Karpas-422 (cell line): ENCODE measurements around the gene SPATA17. TPM values are rescaled to one million over a fixed set of nuclear protein-coding genes. Genes with fewer than 3 reads are reported as not detected.
"Not testable (repeated sequence)": the region's sequence is repeated elsewhere in the genome, so short reads cannot be mapped to it uniquely, and the experiment has no call there.

Source experiments
- DNase-seq: peaks from one replicate; pipeline ENCODE4 v3.0.0-alpha.2; 2015
- H2AFZ ChIP-seq: fragments of 200-600 bp; sonication (generic); 2 replicates; pipeline ENCODE4 v1.6.1; 2014; ENCODE audit warnings: antibody characterized with exemption, low read length, mixed read lengths
- H3K27ac ChIP-seq: fragments of 200-600 bp; sonication (generic); 2 replicates; pipeline ENCODE4 v1.5.1; 2014; ENCODE audit warnings: mild to moderate bottlenecking, low read length, moderate library complexity
- H3K27me3 ChIP-seq: fragments of 200-600 bp; sonication (generic); 2 replicates; pipeline ENCODE4 v1.6.1; 2014; ENCODE audit warnings: low read length, mixed read lengths
- H3K36me3 ChIP-seq: fragments of 200-600 bp; sonication (generic); 2 replicates; pipeline ENCODE4 v1.6.1; 2014; ENCODE audit warnings: low read length, mixed read lengths; ENCODE audit not compliant: insufficient read depth
- H3K4me1 ChIP-seq: fragments of 200-600 bp; sonication (generic); 2 replicates; pipeline ENCODE4 v1.6.1; 2014; ENCODE audit warnings: mild to moderate bottlenecking, low read length, mixed read lengths
- H3K4me2 ChIP-seq: fragments of 200-600 bp; sonication (generic); 2 replicates; pipeline ENCODE4 v1.6.1; 2014; ENCODE audit warnings: low read length, low read depth, mild to moderate bottlenecking; ENCODE audit not compliant: poor library complexity, severe bottlenecking
- H3K4me3 ChIP-seq: fragments of 200-600 bp; sonication (generic); 2 replicates; pipeline ENCODE4 v1.5.1; 2014; ENCODE audit warnings: mild to moderate bottlenecking, antibody characterized with exemption, low read length, mixed read lengths
- H3K79me2 ChIP-seq: fragments of 200-600 bp; sonication (generic); 2 replicates; pipeline ENCODE4 v1.6.1; 2014; ENCODE audit warnings: mild to moderate bottlenecking, low read length, mixed read lengths
- H3K9ac ChIP-seq: fragments of 200-600 bp; sonication (generic); 2 replicates; pipeline ENCODE4 v1.6.0; 2014; ENCODE audit warnings: low read length
- H3K9me2 ChIP-seq: fragments of 200-600 bp; sonication (generic), shearing (Covaris generic); replicated peaks from 2 replicates; pipeline ENCODE4 v1.6.0; 2014; ENCODE audit warnings: mild to moderate bottlenecking, low read length, moderate library complexity; ENCODE audit not compliant: insufficient read depth
- H3K9me3 ChIP-seq: fragments of 300-700, 200-600 bp; sonication (generic); 2 replicates; pipeline ENCODE4 v1.6.1; 2014; ENCODE audit warnings: low read length, mixed read lengths
- H4K20me1 ChIP-seq: fragments of 200-600 bp; sonication (generic); 2 replicates; pipeline ENCODE4 v1.6.1; 2014; ENCODE audit warnings: mild to moderate bottlenecking, antibody characterized with exemption, low read length, low read depth; ENCODE audit not compliant: insufficient read depth
- total RNA-seq: library from RNA; depleted of rRNA; stranded (reverse); fragments of >200 nt; shearing (Covaris generic); gene quantifications from 2 replicates; pipeline ENCODE4 v1.2.3, GENCODE V29; 2014; ENCODE audit warnings: low replicate concordance; rRNA removed

SPATA17 gene
- 0.87 and 6.6 TPM in 2 replicates for total RNA-seq

GRCh38 chr1:217630711-217631591 is at the start of gene SPATA17, which contains the start of gene GPATCH2:
Gene SPATA17, plus strand, starts transcription at chr1:217631344. Its CDS starts 35 bp downstream, at chr1:217631379.
Gene GPATCH2, minus strand, starts transcription at chr1:217631090. Its CDS starts 119 bp downstream, at chr1:217630971.
- peak within 1 kb of the TSS; percentile 79 for H3K27ac ChIP-seq
- peak within 1 kb of the TSS; percentile 90 for H3K4me2 ChIP-seq
- H3K9me2 ChIP-seq: no peaks in the 10 kb centered on the region
- H3K9me3 ChIP-seq: no peaks in the 10 kb centered on the region
- no peaks in the 10 kb centered on the region for H3K27me3 ChIP-seq
- H3K36me3 ChIP-seq: peaks cover 18% of the 10 kb centered on the region
- 0 out of 2 replicates have a peak, but pooled peaks cover 5% of the 10 kb centered on the region for H4K20me1 ChIP-seq
- H3K9ac ChIP-seq: peak within 1 kb of the TSS; percentile 85
- H3K79me2 ChIP-seq: peaks cover 49% of the 10 kb centered on the region
- peak within 1 kb of the TSS; percentile 97 for H2AFZ ChIP-seq
- H3K4me1 ChIP-seq: peaks cover 40% of the 10 kb centered on the region
- peak within 1 kb of the TSS; percentile 82 for H3K4me3 ChIP-seq
- peak; percentile 95 for DNase-seq

- not testable (repeated sequence) for DNase-seq, H3K9me2 ChIP-seq, H3K27ac ChIP-seq, H3K79me2 ChIP-seq, H3K36me3 ChIP-seq, H3K9ac ChIP-seq, H3K4me3 ChIP-seq, H2AFZ ChIP-seq, H3K27me3 ChIP-seq, H3K9me3 ChIP-seq, H3K4me1 ChIP-seq, H4K20me1 ChIP-seq, H3K4me2 ChIP-seq
Measured at GRCh38 chr1:217584286-217584811, 46.8 kb upstream of the SPATA17 start.

GRCh38 chr1:217585577-217585976 is 45.6 kb upstream of the SPATA17 start:
- H3K9me2 ChIP-seq: no peaks in the 10 kb centered on the region
- H3K4me1 ChIP-seq: no peaks in the 10 kb centered on the region
- H3K4me3 ChIP-seq: no peak overlapping the region
- no peaks in the 10 kb centered on the region for H3K9me3 ChIP-seq
- no peaks in the 10 kb centered on the region for H4K20me1 ChIP-seq
- H3K27ac ChIP-seq: no peak overlapping the region
- no peak overlapping the region for H3K4me2 ChIP-seq
- no peaks in the 10 kb centered on the region for H3K27me3 ChIP-seq
- H3K9ac ChIP-seq: no peak overlapping the region
- no peak for DNase-seq
- no peaks in the 10 kb centered on the region for H3K36me3 ChIP-seq
- H2AFZ ChIP-seq: no peak overlapping the region
- peaks cover 8% of the 10 kb centered on the region; the same call in 1 of the 2 replicates for H3K79me2 ChIP-seq

GRCh38 chr1:217586586-217586985 is 44.6 kb upstream of the SPATA17 start:
- no peaks in the 10 kb centered on the region for H4K20me1 ChIP-seq
- H3K4me2 ChIP-seq: no peak overlapping the region
- H3K79me2 ChIP-seq: peaks cover 10% of the 10 kb centered on the region; the same call in 1 of the 2 replicates
- DNase-seq: no peak
- no peaks in the 10 kb centered on the region for H3K9me3 ChIP-seq
- no peak overlapping the region for H3K9ac ChIP-seq
- no peaks in the 10 kb centered on the region for H3K36me3 ChIP-seq
- no peak overlapping the region for H3K4me3 ChIP-seq
- H3K4me1 ChIP-seq: peaks cover 2% of the 10 kb centered on the region
- no peaks in the 10 kb centered on the region for H3K9me2 ChIP-seq
- no peaks in the 10 kb centered on the region for H3K27me3 ChIP-seq
- H2AFZ ChIP-seq: no peak overlapping the region
- no peak overlapping the region for H3K27ac ChIP-seq

- H4K20me1 ChIP-seq: no peaks in the 10 kb centered on the region
- H3K4me3 ChIP-seq: no peak overlapping the region
- H3K27ac ChIP-seq: no peak overlapping the region
- no peak overlapping the region for H3K9ac ChIP-seq
- H3K9me2 ChIP-seq: no peaks in the 10 kb centered on the region
- H3K9me3 ChIP-seq: no peaks in the 10 kb centered on the region
- H3K27me3 ChIP-seq: no peaks in the 10 kb centered on the region
- H3K79me2 ChIP-seq: peaks cover 13% of the 10 kb centered on the region
- peaks cover 9% of the 10 kb centered on the region for H3K4me1 ChIP-seq
- no peaks in the 10 kb centered on the region for H3K36me3 ChIP-seq
- no peak overlapping the region for H3K4me2 ChIP-seq
- H2AFZ ChIP-seq: no peak overlapping the region
- DNase-seq: no peak
Measured at GRCh38 chr1:217590598-217590997, 40.5 kb upstream of the SPATA17 start.

GRCh38 chr1:217599154-217599553 is 32.0 kb upstream of the SPATA17 start:
- H2AFZ ChIP-seq: no peak overlapping the region
- no peak overlapping the region for H3K4me3 ChIP-seq
- H3K9me2 ChIP-seq: no peaks in the 10 kb centered on the region
- DNase-seq: no peak
- H3K27ac ChIP-seq: no peak overlapping the region
- H3K9me3 ChIP-seq: no peaks in the 10 kb centered on the region
- H3K4me1 ChIP-seq: no peaks in the 10 kb centered on the region
- no peaks in the 10 kb centered on the region for H3K27me3 ChIP-seq
- H4K20me1 ChIP-seq: no peaks in the 10 kb centered on the region
- 0 out of 2 replicates have a peak, but pooled peaks cover 3% of the 10 kb centered on the region for H3K36me3 ChIP-seq
- H3K79me2 ChIP-seq: peaks cover 19% of the 10 kb centered on the region
- no peak overlapping the region for H3K4me2 ChIP-seq
- H3K9ac ChIP-seq: no peak overlapping the region

GRCh38 chr1:217602380-217602779 is 28.8 kb upstream of the SPATA17 start:
- H3K4me2 ChIP-seq: no peak overlapping the region
- no peak overlapping the region for H3K4me3 ChIP-seq
- H3K27me3 ChIP-seq: no peaks in the 10 kb centered on the region
- DNase-seq: no peak
- peaks cover 45% of the 10 kb centered on the region for H3K79me2 ChIP-seq
- H3K9me2 ChIP-seq: no peaks in the 10 kb centered on the region
- H3K9me3 ChIP-seq: no peaks in the 10 kb centered on the region
- H2AFZ ChIP-seq: no peak overlapping the region
- no peaks in the 10 kb centered on the region for H3K4me1 ChIP-seq
- peaks cover 14% of the 10 kb centered on the region; the same call in 1 of the 2 replicates for H3K36me3 ChIP-seq
- no peaks in the 10 kb centered on the region for H4K20me1 ChIP-seq
- no peak overlapping the region for H3K27ac ChIP-seq
- H3K9ac ChIP-seq: no peak overlapping the region

- Histone ChIP-seq H3K4me1 (no peaks in the 10 kb centered on the region), H3K79me2 (peaks cover 60% of the 10 kb centered on the region), H3K9me2 (no peaks in the 10 kb centered on the region), H3K27ac (no peak overlapping the region), H3K9ac (no peak overlapping the region), H4K20me1 (no peaks in the 10 kb centered on the region), H3K27me3 (no peaks in the 10 kb centered on the region), H3K4me2 (no peak overlapping the region), H3K36me3 (peaks cover 38% of the 10 kb centered on the region; the same call in 1 of the 2 replicates), H3K4me3 (no peak overlapping the region), H2AFZ (no peak overlapping the region), H3K9me3 (no peaks in the 10 kb centered on the region)
- DNase-seq: no peak
Measured at GRCh38 chr1:217605390-217605789, 25.8 kb upstream of the SPATA17 start.
